Activated B cell treated with CpG ODN at 0.5 μM for 24 hours (primary cell): ENCODE measurements around the gene CREB3L4. TPM values are rescaled to one million over a fixed set of nuclear protein-coding genes. Genes with fewer than 3 reads are reported as not detected.

Experiments
- ATAC-seq: fragments of 200-7000 bp; cut with Tn5 transposase; one replicate; pipeline ENCODE4 v1.10.0; 2021; ENCODE audit warnings: low read depth, mild to moderate bottlenecking, moderate library complexity
- CTCF ChIA-PET: fragments of 350-600 bp; sonication (Branson Sonifier 250); formaldehyde crosslinking; loops from one replicate; lab custom pipeline; 2021; ENCODE audit warnings: antibody characterized with exemption; lab: Charles Lee
- POLR2A ChIA-PET: fragments of 350-600 bp; sonication (Branson Sonifier 250); formaldehyde crosslinking; loops from one replicate; lab custom pipeline; 2021; ENCODE audit warnings: antibody characterized with exemption; lab: Charles Lee
- DNase-seq: peaks from one replicate; pipeline ENCODE4 v3.0.0; 2022
- H3K27ac Mint-ChIP-seq: one replicate; pipeline ENCODE4 v1.8.0; 2020; ENCODE audit warnings: mixed read lengths
- H3K27me3 Mint-ChIP-seq: one replicate; pipeline ENCODE4 v1.8.0; 2021; ENCODE audit warnings: mixed read lengths
- H3K36me3 Mint-ChIP-seq: one replicate; pipeline ENCODE4 v1.8.0; 2021; ENCODE audit warnings: low read depth, mixed read lengths
- H3K4me1 Mint-ChIP-seq: one replicate; pipeline ENCODE4 v1.8.0; 2021; ENCODE audit warnings: mixed read lengths
- H3K4me3 Mint-ChIP-seq: one replicate; pipeline ENCODE4 v1.8.0; 2020; ENCODE audit warnings: mild to moderate bottlenecking, mixed read lengths
- H3K9me3 Mint-ChIP-seq: one replicate; pipeline ENCODE4 v1.8.0; 2020; ENCODE audit warnings: mixed read lengths
- CTCF ChIP-seq: fragments of 200-600 bp; IDR thresholded peaks from one replicate; pipeline ENCODE4 v1.8.0; 2022; ENCODE audit warnings: antibody characterized with exemption, mild to moderate bottlenecking
- intact Hi-C: fragments of 100-400 bp; cut with micrococcal nuclease; formaldehyde crosslinking; loops from one replicate; pipeline ENCODE4 v1.15.1; 2024
- total RNA-seq: library from RNA; stranded (reverse); gene quantifications from 2 replicates; pipeline ENCODE4 v1.2.3, GENCODE V29; 2022

The CREB3L4 gene
- total RNA-seq, 1 donor from 2014 or later = 9.4 TPM

DNA sequence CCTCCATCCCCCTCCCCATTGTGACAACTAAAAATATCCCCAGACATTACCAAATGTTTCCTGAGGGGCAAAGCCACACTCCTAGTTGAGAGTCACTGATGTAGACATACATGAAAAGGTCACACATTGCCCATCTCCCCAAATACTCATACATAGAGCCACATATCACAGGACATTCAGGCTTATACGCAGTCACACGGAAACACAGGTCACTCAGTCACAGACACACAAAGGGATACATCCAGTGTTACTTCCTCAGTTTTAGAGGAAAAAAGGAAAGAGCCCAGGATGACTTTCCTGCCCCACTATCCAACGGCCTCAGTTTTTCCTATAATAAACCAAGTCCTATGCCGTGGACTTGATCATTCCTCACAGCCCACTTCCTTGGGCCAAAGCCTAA is 6.3 kb upstream of the CREB3L4 start:
- ChIA-PET CTCF (no interaction called here), POLR2A (interaction anchor here (0.6 to 8.3 kb wide), 4 partner anchors 15 to 121 kb away, joined by 7 to 234 read pairs (median 166); partner anchors contain the start of genes DENND4B and JTB)
- Mint-ChIP-seq H3K4me3 (peak overlapping the region; percentile 89), H3K4me1 (peaks cover 74% of the 10 kb centered on the region), H3K36me3 (peaks cover 65% of the 10 kb centered on the region), H3K27ac (peak overlapping the region; percentile 30), H3K27me3 (no peaks in the 10 kb centered on the region), H3K9me3 (no peaks in the 10 kb centered on the region)
- no peak for DNase-seq
- intact Hi-C loops = no loop called here
- no peak for ATAC-seq
- no peak for TF ChIP-seq CTCF

DNA sequence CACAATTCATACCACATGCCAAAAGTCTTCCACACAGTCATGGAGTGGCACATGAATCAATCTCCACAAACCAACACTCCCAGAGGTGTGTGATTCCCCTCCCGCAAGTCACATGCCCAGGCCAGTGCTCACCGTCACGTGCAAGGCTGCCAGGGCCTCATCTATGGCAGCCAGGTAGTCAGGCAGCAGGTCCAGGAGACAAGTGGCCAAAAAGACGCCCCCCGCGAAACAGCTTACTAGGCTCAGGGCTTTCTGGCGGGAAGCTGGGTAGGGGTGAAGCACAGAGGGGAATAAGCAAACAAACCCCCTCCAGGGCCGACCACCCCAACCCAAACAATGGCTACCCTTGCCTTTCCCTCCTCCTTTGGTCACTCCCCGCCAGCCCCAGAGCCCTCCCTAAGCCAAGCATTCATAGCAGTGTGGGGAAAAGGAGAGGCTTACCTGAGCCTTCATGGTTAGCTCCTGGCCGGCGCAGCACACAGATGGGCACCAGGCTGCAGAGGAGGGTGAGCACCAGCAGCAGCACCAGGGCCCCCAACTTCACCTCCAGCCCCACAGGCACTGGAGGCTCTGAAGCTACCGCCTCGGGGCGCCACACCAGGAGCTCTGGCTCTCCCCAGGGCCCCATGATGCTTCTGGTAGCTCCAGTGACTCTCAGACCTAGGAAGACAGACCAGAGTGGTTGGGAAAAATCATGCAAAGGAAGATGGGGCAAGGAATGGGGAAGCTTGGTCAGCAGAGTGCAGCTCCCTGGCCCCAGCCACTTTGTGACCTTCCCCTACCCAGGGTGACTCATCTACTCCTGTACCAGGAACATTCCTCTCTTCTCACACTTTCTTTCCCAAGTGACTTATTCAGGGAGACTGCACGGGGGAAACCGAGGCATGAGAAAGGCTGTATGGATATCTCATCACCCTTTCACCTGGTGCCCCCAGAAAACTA is 5.3 kb upstream of the CREB3L4 start:
- TF ChIP-seq CTCF = no peak
- peaks cover 65% of the 10 kb centered on the region for H3K36me3 Mint-ChIP-seq
- intact Hi-C loops = loop anchor here (1.0 kb wide), 3 partner anchors 16 to 39 kb away; partner anchors contain the start of genes DENND4B and RAB13
- H3K9me3 Mint-ChIP-seq = no peaks in the 10 kb centered on the region
- ATAC-seq (no peak), DNase-seq (no peak)
- H3K4me1 Mint-ChIP-seq = peaks cover 72% of the 10 kb centered on the region
- H3K4me3 Mint-ChIP-seq = peak overlapping the region; percentile 89
- peak overlapping the region; percentile 90 for H3K27ac Mint-ChIP-seq
- CTCF ChIA-PET = interaction anchor here (0.7 to 3.4 kb wide), 3 partner anchors 10 to 24 kb away, joined by 3 to 13 read pairs (median 12); partner anchors contain the start of genes DENND4B and RAB13
- POLR2A ChIA-PET = interaction anchor here (0.6 to 8.2 kb wide), 17 partner anchors 8 to 423 kb away, joined by 3 to 230 read pairs (median 6); partner anchors contain the start of genes DENND4B, GATAD2B, INTS3 and JTB
- no peaks in the 10 kb centered on the region for H3K27me3 Mint-ChIP-seq

- Mint-ChIP-seq H3K9me3 (no peaks in the 10 kb centered on the region), H3K36me3 (peaks cover 61% of the 10 kb centered on the region), H3K4me3 (peak within 1 kb of the TSS; percentile 89), H3K4me1 (peaks cover 79% of the 10 kb centered on the region), H3K27ac (peak within 1 kb of the TSS; percentile 90), H3K27me3 (no peaks in the 10 kb centered on the region)
- POLR2A ChIA-PET = interaction anchor here (0.6 to 8.2 kb wide), 20 partner anchors 9 to 422 kb away, joined by 3 to 230 read pairs (median 5); partner anchors contain the start of genes DENND4B, GATAD2B, INTS3 and JTB
- intact Hi-C loops = loop anchor here (1.0 kb wide), 3 partner anchors 17 to 40 kb away; partner anchors contain the start of genes DENND4B and RAB13
- CTCF ChIA-PET = interaction anchor here (0.7 to 3.4 kb wide), 3 partner anchors 9 to 23 kb away, joined by 3 to 13 read pairs (median 12); partner anchors contain the start of genes DENND4B and RAB13
- ATAC-seq (peak; percentile 49), DNase-seq (peak; percentile 93)
- no peak for TF ChIP-seq CTCF
Observed at GRCh38 chr1:153963030-153963849, 4.5 kb upstream of the CREB3L4 start, which contains the start of gene SLC39A1. Gene SLC39A1 (minus strand): TSS chr1:153963537. CDS start chr1:153962715, 822 bp downstream.

GRCh38 chr1:153963850-153964331 is 3.8 kb upstream of the CREB3L4 start:
- no peaks in the 10 kb centered on the region for H3K27me3 Mint-ChIP-seq
- peak overlapping the region; percentile 90 for H3K27ac Mint-ChIP-seq
- ChIA-PET POLR2A (interaction anchor here (0.7 to 8.2 kb wide), 13 partner anchors 10 to 330 kb away, joined by 3 to 230 read pairs (median 7); partner anchors contain the start of genes DENND4B, GATAD2B, JTB and RAB13), CTCF (interaction anchor here (0.7 to 3.4 kb wide), 3 partner anchors 15 to 22 kb away, joined by 3 to 13 read pairs (median 12); partner anchors contain the start of genes DENND4B and RAB13)
- DNase-seq = no peak
- TF ChIP-seq CTCF = no peak
- no peaks in the 10 kb centered on the region for H3K9me3 Mint-ChIP-seq
- ATAC-seq = no peak
- peaks cover 81% of the 10 kb centered on the region for H3K4me1 Mint-ChIP-seq
- H3K36me3 Mint-ChIP-seq = peaks cover 56% of the 10 kb centered on the region
- intact Hi-C loops = loop anchor here (1.0 kb wide), 3 partner anchors 18 to 41 kb away; partner anchors contain the start of genes DENND4B and RAB13
- peak overlapping the region; percentile 89 for H3K4me3 Mint-ChIP-seq
